Left lung (tissue), 10 donors: ENCODE results near the gene PRKD1. TPM values are rescaled to one million over a fixed set of nuclear protein-coding genes. Genes with fewer than 3 reads are reported as not detected.

ENCODE experiments used
- ATAC-seq: fragments of 200-7000 bp; cut with Tn5 transposase; one replicate; pipeline ENCODE4 v1.9.1; 2020; ENCODE audit warnings: moderate library complexity
- DNase-seq, 4 donors: peaks; one replicate each; pipeline ENCODE4 v3.0.0-alpha.2; 2013 to 2020
- H3K27ac ChIP-seq, 2 donors: fragments of 200-600 bp; sonication (generic) in 1 of 2; one replicate each; pipeline versions ENCODE4 v1.5.0 to v1.8.0; 2020 to 2021
- H3K27me3 ChIP-seq, 2 donors: fragments of 200-600 bp; sonication (generic) in 1 of 2; one replicate each; pipeline versions ENCODE4 v1.5.0 to v1.8.0; 2020 to 2021
- H3K36me3 ChIP-seq, 2 donors: fragments of 200-600 bp; sonication (generic) in 1 of 2; one replicate each; pipeline versions ENCODE4 v1.5.0 to v1.8.0; 2020 to 2021
- H3K4me1 ChIP-seq, 2 donors: fragments of 200-600 bp; one replicate each; pipeline ENCODE4 v1.8.0; 2021
- H3K4me3 ChIP-seq, 2 donors: fragments of 200-600 bp; sonication (generic) in 1 of 2; one replicate each; pipeline versions ENCODE4 v1.5.0 to v1.8.0; 2020 to 2021; ENCODE audit warnings: mild to moderate bottlenecking in 1 of 2
- H3K9me3 ChIP-seq, 2 donors: fragments of 200-600 bp; sonication (generic) in 1 of 2; one replicate each; pipeline versions ENCODE4 v1.5.0 to v1.8.0; 2020 to 2021
- CTCF ChIP-seq, 2 donors: fragments of 200-600 bp; sonication (generic) in 1 of 2; IDR thresholded peaks; one replicate each; pipeline versions ENCODE4 v1.5.0 to v1.8.0; 2021; ENCODE audit warnings: antibody characterized with exemption in 2 of 2
- intact Hi-C, 2 donors: fragments of 100-400 bp; cut with DNase I; formaldehyde crosslinking; loops; one replicate each; pipeline versions ENCODE4 v1.11.2 to v1.14.2; 2022
- polyA plus RNA-seq, 6 donors: library from polyadenylated mRNA; unstranded; fragments of 120-200 nt; gene quantifications; one replicate each; pipeline ENCODE4 v1.2.1, GENCODE V29; 2013; ENCODE audit not compliant: insufficient read length in 6 of 6
- total RNA-seq, 2 donors: library from RNA; stranded (reverse); fragmentation: NEBNext Ultra II Directional; extraction: Animal tissue kit (Norgen Biotek cat#: 25700); gene quantifications; one replicate each; pipeline ENCODE4 v1.2.1, GENCODE V29; 2021
- donor health status: DM: no; HTN: yes; CAD: no.
- donor health status: DM: no; HTN: no; CAD: no.

Gene PRKD1
- total and polyA plus RNA-seq, 8 donors = 13.6 to 35.1 (median 23.0) TPM

- Histone ChIP-seq H3K4me3 (no peak overlapping the region), H3K36me3 (no peaks in the 10 kb centered on the region), H3K9me3 (no peaks in the 10 kb centered on the region), H3K4me1 (no peaks in the 10 kb centered on the region), H3K27ac (no peak overlapping the region), H3K27me3 (no peaks in the 10 kb centered on the region)
- intact Hi-C loops = no loop called here
- TF ChIP-seq CTCF (IDR thresholded peaks at IDR 0.05) = no peak
- DNase-seq = no peak
- no peak for ATAC-seq
Observed at GRCh38 chr14:29579838-29580237, 347.8 kb downstream of the PRKD1 start.

DNA sequence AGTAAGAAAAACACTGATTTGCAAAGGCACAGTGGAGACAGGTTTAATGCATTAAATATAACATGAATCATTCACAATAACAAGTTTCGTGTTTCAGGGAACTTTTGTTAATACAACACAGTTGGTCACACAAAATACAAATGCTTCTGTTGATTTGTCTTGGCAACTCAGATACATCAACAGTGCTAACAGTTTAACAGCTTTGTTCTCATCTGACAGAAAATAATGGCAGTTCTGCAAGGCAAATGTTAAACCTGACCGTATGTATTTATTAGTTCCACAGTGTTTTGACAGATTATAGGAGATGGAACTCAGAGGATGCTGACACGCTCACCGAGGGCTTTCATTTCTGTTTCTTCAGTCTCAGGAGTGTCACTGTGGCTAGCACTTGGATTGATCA, 350.7 kb downstream of the PRKD1 start:
- H3K9me3 ChIP-seq = peaks cover 0 to 6% of the 10 kb centered on the region in 2 donors
- TF ChIP-seq CTCF (IDR thresholded peaks at IDR 0.05) = no peak
- H3K4me3 ChIP-seq = no peak overlapping the region
- no peak overlapping the region for H3K27ac ChIP-seq
- DNase-seq (no peak), ATAC-seq (no peak)
- intact Hi-C loops = no loop called here
- no peaks in the 10 kb centered on the region for H3K27me3 ChIP-seq
- H3K4me1 ChIP-seq = no peaks in the 10 kb centered on the region
- no peaks in the 10 kb centered on the region for H3K36me3 ChIP-seq

GRCh38 chr14:29569194-29569593, 358.5 kb downstream of the PRKD1 start:
- Histone ChIP-seq H3K4me3 (no peak overlapping the region), H3K36me3 (no peaks in the 10 kb centered on the region), H3K9me3 (peaks cover 0 to 22% of the 10 kb centered on the region in 2 donors), H3K4me1 (no peaks in the 10 kb centered on the region), H3K27me3 (no peaks in the 10 kb centered on the region), H3K27ac (no peak overlapping the region)
- ATAC-seq = no peak
- intact Hi-C loops = no loop called here
- DNase-seq = no peak
- TF ChIP-seq CTCF (IDR thresholded peaks at IDR 0.05) = no peak

- Histone ChIP-seq H3K27me3 (no peaks in the 10 kb centered on the region), H3K4me1 (no peaks in the 10 kb centered on the region), H3K4me3 (no peak overlapping the region), H3K36me3 (no peaks in the 10 kb centered on the region), H3K27ac (no peak overlapping the region), H3K9me3 (peaks cover 0 to 17% of the 10 kb centered on the region in 2 donors)
- no peak for TF ChIP-seq CTCF (IDR thresholded peaks at IDR 0.05)
- intact Hi-C loops = no loop called here
- ATAC-seq = no peak
- no peak for DNase-seq
Observed at GRCh38 chr14:29566194-29566593, 361.5 kb downstream of the PRKD1 start.

DNA sequence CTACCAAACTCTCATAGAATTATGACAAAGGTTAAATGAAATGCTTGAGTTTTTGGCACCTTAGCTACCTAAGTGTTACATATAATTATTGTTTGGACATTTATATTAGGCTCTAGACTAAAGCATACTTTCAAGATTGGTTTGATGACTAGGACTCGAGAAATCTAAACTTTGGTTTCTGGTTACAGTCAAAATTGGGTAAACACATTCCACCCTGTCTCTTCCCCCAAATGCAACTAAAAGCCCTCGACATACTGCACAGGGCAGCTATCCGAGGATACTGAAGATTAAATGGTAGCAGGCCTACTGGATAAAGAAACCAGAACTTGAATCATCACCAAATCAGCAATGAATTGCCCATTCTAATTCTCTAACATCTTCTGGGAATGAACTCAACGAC, 369.1 kb downstream of the PRKD1 start:
- intact Hi-C loops = no loop called here
- no peak for TF ChIP-seq CTCF (IDR thresholded peaks at IDR 0.05)
- ATAC-seq (no peak), DNase-seq (no peak)
- H3K27ac ChIP-seq = no peak overlapping the region
- peaks cover 0 to 2% of the 10 kb centered on the region in 2 donors for H3K9me3 ChIP-seq
- no peaks in the 10 kb centered on the region for H3K4me1 ChIP-seq
- no peak overlapping the region for H3K4me3 ChIP-seq
- no peaks in the 10 kb centered on the region for H3K27me3 ChIP-seq
- H3K36me3 ChIP-seq = no peaks in the 10 kb centered on the region
